ENCODE measurements around the gene ZNF579.
"Not testable (repeated sequence)": the region's sequence is repeated elsewhere in the genome, so short reads cannot be mapped to it uniquely, and the experiment has no call there.

Gene ZNF579

DNA sequence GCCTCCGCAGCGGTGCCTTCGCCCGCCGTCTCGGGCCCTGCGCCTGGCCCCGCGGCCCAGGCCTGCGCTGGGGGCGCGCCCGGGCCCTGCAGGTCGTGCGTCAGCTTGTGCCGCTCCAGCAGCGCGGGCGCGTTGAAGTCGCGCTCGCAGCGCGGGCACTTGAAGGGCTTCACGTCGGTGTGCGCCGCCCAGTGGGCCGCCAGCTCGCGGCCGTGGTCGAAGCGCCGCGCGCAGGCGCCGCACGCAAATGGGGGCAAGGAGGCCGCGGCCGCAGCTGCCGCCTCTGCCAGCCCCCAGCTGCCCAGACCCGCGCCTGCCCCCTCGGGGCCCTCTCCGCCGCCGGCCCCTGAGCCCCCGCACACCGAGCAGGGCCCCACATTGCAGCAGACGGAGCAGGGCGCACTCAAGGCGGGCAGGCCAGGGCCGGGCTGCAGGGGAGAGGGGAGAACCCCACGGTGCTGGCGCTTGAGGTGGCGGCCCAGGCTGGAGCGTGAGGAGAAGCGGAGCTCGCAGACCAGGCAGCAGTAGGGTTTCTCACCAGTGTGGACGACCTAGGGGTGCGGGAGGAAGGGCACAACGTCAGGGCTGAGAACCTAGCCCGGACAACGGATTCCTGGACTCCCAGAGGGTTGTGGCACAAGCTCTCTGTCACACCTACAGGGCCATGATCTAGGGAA, 12.6 kb upstream of the ZNF579 start:
- DNase-seq = no peak

DNA sequence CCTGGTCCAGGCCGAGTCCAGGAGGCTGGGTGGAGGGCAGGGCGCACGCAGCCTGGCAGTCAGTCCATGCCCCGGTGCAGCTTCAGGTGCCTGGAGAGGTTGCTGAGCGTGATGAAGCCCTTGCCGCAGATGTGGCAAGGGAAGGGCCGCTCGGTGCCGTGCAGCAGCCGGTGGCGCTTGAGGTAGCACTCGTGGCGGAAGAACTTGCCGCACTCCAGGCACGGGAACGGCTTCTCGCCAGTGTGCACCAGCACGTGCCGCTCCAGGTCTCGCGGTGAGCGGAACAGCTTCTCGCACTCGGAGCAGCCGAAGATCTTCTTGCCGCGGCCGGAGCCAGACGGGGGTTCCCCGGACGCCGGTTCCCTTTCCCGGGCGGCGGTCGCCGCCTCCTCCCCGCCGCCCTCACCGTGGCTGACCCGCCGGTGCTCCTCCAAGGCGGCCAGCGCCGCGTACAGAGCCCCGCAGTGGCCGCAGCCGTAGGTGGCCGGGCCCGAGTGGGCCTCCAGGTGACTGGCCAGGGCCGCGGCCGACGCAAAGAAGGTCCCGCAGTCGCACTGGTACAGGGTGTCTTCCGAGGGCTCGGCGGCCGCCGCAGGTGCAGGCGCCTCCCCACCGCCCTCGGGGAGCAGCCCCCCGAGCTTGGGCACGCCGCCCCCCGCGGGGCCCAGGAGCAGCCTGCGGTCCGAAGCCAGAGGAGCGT, 11.9 kb upstream of the ZNF579 start:
- DNase-seq = no peak

DNA sequence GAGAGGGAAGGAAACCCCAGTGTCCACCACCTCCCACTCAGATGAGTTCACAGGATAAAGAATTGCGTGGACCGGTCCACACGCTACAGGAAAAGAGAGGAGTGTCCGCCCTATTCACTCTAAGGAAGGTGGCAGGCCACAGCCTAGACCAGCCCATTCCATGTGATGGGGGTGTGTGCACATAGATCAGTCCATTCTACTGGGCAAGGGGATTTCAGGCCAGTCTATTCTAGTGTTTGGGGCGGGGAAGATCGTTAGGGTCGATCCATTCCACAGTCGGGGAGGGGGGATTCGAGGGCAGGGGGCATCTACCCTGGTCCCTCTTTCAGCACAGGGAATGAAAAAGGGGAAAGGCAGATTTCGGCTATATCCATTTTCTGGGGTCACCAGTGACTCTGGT, 10.9 kb upstream of the ZNF579 start:
- no peak for DNase-seq

DNA sequence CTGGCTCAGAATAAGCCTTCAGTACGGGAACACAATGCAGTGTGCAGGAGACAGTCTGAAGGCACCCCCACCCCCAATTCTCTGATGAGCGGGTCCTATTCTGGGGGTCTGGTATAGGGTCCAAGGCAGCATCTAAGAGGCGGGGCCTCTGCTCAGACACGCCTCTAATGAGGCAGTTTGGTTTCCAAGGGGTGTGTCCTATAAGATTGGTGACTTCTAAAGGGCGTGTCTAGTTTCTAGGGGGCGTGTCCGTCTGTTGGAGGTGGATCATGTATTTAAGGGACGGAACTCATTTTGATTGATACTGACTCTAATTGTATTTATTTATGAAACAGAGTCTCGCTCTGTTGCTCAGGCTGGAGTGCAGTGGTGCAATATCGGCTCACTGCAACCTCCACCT, 10.0 kb upstream of the ZNF579 start:
- DNase-seq = no peak

DNA sequence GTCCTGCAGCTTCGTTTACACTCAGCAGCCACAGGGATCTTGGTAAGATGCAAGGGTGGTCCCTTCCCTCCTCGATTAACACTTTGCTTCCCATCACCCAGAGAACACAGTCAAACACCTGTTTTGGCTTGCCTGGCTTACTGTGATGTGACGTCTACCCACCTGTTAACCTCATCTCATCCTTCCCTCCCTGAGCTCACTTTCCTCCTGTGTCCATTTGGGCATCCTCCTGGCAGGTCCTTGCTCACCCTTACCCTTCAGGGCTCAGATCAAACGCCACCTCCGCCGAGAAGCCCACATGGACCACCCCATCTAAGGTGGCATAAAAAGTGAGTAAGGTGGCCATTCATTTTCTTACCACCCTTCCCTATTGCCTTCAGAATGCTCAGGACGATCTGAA, 9.5 kb upstream of the ZNF579 start:
- DNase-seq = no peak

DNA sequence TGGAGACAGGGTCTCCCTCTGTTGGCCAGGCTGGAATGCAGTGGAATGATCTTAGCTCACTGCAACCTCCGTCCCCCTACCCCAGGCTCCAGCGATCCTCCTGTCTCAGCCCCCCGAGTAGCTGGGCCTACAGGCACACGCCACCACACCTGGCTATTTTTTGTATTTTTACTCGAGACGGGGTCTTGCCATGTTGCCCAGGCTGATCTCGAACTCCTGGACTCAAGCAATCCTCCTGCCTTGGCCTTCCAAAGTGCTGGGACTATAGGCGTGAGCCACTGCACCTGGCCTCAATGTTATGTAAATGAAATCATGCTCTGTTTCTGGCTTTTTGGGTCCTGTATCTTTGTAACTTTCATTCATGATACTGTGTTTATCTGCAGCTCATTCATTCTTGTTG, 8.1 kb upstream of the ZNF579 start:
- no peak for DNase-seq

DNA sequence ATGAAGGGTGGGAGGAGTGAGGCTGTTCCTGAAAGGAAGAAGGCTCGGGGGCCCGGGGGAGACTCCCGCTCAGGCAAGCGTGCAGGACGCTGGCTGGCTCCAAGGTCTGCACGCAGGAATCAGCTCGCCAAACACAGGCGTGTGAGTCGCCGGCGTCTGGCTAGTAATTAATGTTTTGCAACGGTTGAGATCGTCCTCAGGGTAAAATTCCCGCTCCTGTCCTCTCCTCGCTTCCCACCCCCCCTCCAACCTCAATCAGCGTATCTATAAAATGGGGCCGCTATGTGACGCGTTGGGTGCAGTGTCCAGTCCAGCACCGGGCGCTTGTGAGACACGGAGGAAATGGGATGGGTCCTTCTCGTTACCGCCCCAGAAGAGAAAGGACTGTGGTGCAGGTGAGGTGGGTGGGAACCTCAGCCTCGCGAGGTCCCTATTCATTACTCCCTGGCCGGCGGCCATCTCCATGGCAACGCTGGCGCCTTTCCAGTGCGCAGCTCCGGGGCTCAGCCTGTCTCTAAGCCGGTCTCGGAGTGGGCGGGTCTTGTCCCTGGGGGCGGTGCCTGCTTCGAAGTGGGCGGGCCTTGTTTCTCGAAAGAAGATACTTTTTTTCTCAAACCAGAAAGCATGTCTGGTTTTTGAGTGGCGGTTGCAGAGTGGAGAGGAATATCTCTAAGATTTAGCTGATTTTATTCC, 6.5 kb upstream of the ZNF579 start:
- DNase-seq = peak; percentile 85

DNA sequence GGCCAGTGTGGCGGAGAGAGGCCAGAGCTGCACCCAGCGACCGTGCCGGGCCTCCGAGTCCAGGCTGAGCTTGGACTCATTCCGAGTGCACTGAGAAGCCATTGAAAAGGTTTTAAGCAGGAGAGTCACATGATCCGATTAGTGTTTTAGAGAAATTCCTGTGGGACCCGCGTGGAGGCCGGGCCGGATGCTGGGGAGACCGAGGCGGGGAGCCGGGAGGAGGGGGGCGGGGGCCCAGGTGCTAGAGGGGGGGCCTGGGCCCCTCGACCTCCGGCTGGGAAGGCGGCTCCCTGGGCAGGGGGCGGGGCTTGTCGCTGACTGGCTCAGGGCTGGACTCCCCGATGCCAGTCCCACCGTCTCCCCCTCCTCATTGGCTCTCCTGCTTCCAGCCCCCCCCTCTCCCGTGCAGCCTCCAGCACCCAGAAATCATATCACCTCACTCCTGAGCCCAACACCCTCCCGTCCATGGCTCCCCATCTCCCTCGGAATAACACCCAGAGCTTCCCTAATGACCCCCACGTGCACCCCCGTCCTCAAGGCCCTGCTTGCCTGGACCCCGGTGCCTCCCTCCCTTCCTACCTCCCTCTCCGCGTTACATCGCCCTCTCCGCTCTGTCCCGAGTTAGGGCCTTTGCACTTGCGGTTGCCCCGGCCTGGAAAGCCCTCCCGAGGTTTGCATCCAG, 5.2 kb upstream of the ZNF579 start:
- DNase-seq = no peak

DNA sequence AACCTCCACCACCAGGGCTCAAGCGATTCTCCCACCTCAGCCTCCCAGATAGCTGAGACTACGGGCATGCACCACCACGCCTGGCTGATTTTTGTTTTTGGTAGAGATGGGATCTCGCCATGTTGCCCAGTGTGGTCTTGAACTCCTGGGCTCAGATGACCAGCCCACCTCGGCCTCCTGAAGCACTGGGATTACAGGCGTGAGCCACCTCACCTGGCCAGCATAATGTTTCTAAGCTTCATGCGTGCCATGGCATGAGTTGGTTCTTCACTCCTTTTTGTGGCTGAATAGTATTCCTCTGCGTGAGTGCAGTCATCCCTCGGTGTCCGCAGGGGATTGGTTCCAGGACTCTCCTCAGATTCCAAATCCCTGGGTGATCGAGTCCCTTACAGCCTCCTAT, 4.2 kb upstream of the ZNF579 start:
- no peak for DNase-seq

DNA sequence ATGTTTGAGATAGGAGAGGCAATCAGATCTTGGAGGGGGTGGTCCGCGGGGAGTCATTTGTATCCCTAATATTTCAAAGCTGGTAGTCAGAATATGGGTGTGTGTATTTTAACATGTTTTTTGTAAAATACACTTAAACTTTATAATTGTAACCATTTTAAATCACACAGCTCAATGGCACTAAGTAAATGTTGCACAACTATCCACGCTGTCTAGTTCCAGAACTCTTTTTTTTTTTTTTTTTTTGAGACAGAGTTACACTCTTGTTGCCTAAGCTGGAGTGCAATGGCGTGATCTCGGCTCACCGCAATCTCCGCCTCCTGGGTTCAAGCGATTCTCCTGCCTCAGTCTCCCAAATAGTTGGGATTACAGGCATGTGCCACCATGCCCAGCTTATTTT, 3.2 kb upstream of the ZNF579 start:
- DNase-seq = not testable (repeated sequence)

DNA sequence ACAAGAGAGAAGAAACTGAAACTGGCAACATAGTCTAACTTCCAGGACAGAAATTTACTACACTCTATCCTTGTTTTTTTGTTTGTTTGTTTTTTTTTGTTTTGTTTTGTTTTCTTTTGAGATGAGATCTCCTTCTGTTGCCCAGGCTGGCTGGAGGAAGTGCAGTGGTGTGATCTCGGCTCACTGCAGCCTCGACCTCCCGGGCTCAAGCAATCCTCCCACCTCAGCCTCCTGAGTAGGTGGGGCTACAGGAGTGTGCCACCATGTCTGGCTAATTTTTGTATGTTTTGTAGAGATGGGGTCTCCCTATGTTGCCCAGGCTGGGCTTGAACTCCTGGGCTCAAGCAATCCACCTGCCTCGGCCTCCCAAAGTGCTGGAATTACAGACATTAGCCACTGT, 1.6 kb upstream of the ZNF579 start:
- DNase-seq = not testable (repeated sequence)

DNA sequence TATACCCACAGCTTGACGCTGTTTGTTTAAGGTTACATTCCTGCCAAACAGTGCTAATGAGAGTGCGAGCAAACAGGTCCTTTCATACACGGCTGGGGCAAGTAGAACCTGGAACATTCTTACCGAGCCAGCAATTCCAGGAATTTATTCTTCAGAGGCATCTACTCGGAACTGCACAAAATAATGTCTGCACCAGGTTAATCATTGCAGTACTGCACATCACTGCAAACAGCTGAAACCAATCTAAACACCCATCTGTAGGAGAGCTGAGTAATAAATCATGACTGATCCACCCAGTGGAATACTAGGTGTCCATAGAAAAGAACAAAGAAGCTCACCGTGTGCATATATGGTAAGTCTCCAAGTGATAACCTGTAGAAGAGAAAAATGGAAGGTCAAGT, 1.2 kb upstream of the ZNF579 start:
- DNase-seq = no peak

DNA sequence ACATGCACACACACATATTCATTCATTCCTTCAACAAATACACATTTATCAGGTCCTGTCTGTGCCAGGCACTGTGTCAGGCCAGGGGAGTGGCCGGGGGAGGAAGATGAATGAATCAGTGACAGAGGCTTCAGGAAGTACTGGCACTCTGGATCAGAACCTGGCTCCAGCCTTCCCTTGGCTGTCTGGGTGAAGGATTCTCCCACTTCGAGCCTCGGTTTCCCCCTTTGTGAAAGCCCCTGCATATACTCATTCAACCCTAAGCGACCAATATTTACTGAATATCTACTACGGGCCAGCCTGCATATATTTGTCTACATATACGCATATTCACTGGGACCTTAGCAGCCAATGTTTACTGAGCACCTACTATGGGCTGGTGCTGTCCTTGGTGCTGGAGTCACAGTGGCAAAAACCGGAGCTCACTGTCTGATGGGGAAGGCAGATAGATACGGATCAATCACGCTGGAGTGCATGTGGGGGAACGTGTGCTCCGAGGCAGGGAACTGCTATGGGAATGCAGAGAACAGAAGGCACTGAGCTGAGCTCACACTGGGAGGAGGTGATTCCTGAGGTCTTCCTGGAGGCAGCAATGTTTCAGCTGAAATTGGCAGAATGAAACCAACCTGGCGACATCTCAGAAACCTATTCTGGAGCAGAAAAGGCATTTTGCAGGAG, 636 bp upstream of the ZNF579 start:
- DNase-seq = no peak

DNA sequence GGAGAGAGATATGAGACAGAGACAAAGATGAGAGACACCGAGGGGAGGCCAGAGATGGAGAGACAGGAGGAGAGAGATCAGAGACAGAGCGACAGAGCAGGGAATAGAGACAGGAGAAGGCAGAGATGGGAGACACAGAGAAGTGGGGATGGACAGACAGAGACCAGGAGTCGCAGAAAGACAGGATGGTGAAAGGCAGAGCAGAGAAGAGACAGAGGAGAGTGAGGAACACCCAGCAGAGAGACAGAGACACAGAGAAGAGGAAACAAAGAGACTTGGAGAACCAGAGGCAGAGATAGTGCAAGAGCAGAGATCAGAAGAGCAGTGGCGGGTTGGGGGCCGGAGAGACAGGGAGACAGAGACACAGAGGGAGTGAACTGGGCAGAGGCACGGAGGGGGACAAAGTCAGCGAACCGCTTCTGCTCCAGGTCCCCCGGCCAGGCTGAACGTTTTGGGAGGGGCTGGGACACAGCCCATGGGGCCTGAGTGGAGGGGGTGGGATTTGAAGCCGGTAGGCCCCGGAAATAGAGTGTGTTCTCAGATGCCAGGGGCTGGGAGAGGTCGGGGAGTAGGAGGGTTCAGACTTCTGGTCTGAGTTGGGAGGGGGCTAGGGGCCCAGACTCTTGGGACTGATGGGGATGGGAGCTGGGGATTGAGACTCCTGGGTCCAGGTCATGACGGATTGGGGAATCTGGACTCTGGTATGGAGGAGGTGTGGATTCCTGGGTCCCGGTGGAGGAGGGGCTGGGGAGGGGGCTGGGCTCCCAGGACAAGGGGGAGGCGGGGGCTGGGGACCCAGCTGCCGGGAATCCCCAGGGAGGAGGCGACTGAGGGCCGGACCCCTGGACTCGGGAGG, 654 bp downstream of the ZNF579 start:
- DNase-seq = no peak

DNA sequence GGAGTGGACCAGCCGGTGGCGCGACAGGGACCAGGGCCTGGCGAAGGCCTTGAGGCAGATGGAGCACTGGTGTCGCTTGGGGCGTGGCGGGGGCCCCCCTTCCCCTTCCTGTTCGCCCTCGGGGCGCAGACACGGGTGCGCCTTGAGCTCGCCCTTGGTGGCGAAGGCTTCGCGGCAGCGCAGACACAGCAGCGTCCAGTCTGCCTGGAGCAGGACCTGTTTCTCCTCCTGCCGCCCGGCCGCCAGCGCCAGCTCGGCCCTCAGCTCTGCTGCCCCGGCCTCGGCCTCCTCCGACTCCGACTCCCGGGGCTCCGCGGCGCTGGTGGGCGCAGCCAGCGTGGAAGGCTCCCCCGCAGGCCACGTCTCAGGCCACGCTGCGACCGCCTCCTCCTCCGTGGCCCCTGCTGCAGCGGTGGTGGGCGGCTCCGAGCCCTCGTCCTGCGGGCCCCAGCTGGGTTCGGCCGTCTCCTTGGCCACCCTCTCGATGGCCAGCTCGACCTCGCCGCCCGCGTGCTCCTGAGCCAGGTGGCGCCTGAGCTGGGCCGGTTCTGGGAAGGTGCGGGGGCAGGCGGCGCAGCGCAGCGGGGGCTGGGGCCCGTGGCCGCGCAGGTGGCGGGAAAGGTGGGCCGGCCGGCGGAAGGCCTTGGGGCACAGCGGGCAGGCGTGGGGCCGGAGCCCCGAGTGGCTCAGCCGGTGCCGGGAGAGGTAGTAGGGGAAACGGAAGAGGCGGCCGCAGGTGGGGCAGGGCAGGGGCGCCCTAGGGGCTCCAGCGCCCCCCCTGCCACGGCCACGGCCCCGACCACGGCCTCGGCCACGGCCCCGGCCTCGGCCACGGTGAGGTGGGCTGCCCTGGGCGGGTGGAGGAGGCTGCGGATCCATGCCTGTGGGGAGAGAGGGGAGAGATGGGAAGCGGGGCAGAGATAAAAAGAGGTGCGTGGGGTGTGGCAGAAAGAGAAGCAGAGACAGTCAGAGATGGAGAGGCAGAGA, 1.6 kb downstream of the ZNF579 start:
- no peak for DNase-seq

DNA sequence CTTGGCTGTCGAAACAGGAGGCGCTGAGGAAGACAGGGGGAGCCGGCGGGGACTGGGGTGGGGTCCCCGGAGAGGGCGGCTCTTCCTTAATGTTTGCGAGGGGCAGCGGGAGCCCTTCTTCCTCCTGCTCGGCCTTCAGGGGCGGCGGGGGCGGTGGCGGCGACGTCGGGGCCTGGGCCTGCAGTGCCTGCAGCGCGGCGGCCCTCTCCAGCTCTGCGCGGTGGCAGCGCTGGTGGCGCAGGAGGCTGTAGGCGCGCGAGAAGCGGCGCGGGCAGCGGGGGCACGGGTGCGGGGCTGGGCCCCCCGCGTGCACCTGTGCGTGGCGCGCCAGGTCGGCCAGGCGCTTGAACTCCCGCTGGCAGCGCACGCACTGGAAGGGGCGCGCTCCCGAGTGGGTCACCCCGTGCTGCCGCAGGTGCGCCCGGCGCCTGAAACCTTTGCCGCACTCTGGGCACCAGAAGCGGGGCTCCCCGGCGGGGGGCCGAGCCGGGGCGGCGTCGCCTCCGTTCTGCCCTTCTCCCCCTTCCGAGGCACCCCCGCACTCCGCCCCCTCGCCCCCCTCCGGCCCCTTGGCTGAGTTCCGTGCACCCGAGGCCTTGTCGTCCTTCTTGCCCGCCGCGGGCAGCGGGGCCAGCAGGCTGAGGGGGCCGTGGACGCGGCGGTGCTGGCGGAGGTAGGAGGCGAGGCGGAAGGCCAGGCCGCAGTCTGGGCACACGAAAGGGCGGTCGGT, 2.5 kb downstream of the ZNF579 start:
- no peak for DNase-seq

DNA sequence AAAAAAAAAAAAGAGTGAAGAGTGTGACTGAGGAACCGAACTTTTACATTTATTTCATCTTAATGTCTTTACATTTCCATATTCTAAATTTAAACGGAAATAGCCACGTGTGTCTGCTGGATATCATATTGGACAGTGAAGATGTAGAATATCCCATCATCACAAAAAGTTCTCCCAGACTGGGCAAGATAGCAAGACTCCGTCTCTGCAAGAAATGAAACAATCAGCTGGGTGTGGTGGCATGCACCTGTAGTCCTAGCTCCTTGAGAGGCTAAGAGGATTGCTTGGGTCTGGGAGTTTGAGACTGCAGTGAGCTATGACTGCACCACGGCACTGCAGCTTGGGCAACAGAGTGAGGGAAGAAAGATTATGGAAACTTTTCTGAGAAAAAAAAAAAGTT, 3.9 kb downstream of the ZNF579 start:
- DNase-seq = no peak

DNA sequence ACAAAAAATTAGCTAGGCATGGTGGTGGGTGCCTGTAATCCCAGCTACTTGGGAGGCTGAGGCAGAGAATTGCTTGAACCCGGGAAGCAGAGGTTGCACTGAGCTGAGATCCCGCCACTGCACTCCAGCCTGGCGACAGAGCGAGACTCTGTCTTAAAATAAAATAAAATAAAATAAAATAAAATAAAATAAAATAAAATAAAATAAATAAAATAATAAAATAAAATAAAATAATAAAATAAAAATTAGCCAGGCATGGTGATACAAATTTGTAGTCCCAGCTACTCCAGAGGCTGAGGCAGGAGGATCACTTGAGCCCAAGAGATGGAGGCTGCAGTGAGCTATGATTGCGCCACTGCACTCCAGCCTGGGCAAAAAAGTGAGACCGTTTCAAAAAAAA, 6.7 kb downstream of the ZNF579 start:
- not testable (repeated sequence) for DNase-seq

DNA sequence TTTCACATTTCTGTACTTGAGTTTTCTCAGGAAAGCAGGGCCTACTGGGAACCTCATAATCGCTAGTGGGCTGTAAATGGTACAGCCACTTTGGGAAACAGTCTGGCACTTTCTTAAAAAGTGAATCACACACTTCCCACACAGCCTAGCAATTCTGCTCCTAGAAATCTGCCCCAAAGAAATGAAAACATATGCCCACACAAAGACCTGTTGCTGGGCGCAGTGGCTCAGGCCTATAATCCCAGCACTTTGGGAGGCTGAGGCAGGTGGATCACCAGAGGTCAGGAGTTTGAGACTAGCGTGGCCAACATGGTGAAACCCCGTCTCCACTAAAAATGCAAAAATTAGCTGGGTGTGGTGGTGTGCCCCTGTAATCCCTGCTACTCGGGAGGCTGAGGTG, 11.2 kb downstream of the ZNF579 start:
- not testable (repeated sequence) for DNase-seq

DNA sequence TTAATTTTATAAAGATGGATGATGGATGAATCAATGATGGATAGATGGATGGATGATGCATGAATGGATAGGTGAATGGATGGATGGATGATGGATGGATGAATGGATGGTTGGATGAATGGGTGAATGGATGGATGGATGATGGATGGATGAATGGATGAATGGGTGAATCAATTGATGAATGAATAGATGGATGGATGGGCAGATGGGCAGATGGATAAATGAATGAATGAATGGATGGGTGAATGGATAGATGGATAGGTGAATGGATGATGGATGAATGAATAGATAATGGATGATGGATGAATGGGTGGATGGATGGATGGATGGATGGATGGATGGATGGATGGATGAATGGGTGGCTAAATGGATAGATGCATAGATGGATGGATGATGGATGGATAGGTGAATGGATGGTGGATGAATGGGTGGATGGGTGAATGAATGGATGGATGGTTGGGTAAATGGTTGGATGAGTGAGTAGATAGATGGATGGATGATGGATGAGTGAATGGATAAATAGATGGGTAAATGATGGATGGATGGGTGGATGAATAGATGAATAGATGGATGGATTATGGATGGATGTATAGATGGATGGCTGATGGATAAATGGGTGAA, 12.8 kb downstream of the ZNF579 start:
- no peak for DNase-seq
